Kidney epithelial cell (primary cell): Measurements from ENCODE around the gene TSG101. TPM values are rescaled to one million over a fixed set of nuclear protein-coding genes. Genes with fewer than 3 reads are reported as not detected.

Experiments used
- DNase-seq: peaks from one replicate; pipeline ENCODE4 v3.0.0-alpha.2; 2010; ENCODE audit warnings: low read depth
- H3K27me3 ChIP-seq: 2 replicates; pipeline ENCODE4 v1.6.0; 2011; ENCODE audit warnings: low read length; ENCODE audit not compliant: control insufficient read depth, insufficient read depth
- H3K36me3 ChIP-seq: 2 replicates; pipeline ENCODE4 v1.5.1; 2011; ENCODE audit warnings: low read length; ENCODE audit not compliant: control insufficient read depth, insufficient read depth
- H3K4me3 ChIP-seq: 2 replicates; pipeline ENCODE4 v1.5.1; 2011; ENCODE audit warnings: low read depth, mild to moderate bottlenecking, control low read depth, low read length
- CTCF ChIP-seq: IDR thresholded peaks from 2 replicates; pipeline ENCODE4 v1.5.1; 2011; ENCODE audit warnings: mild to moderate bottlenecking, moderate library complexity, low read length, control low read depth, inconsistent platforms; ENCODE audit not compliant: insufficient read depth, poor library complexity, severe bottlenecking
- total RNA-seq: library from RNA; depleted of rRNA; stranded (reverse); fragments of >200 nt; gene quantifications from 2 replicates; pipeline ENCODE4 v1.2.3, GENCODE V29; 2015

TSG101 gene
- total RNA-seq, 1 donor from 2014 or later, result 180 TPM

GRCh38 chr11:18471995-18472394 lies 54.7 kb downstream of the TSG101 start:
- no peaks in the 10 kb centered on the region for H3K27me3 ChIP-seq
- DNase-seq, result no peak
- H3K4me3 ChIP-seq, result no peak overlapping the region
- H3K36me3 ChIP-seq, result no peaks in the 10 kb centered on the region
- no peak for TF ChIP-seq CTCF

GRCh38 chr11:18468961-18469360 lies 57.8 kb downstream of the TSG101 start:
- Histone ChIP-seq H3K4me3 (no peak overlapping the region), H3K27me3 (no peaks in the 10 kb centered on the region), H3K36me3 (no peaks in the 10 kb centered on the region)
- TF ChIP-seq CTCF, result no peak
- DNase-seq, result no peak

- H3K4me3 ChIP-seq, result no peak overlapping the region
- no peak for DNase-seq
- H3K36me3 ChIP-seq, result no peaks in the 10 kb centered on the region
- TF ChIP-seq CTCF, result no peak
- H3K27me3 ChIP-seq, result no peaks in the 10 kb centered on the region
Measured at GRCh38 chr11:18468059-18468458, 58.7 kb downstream of the TSG101 start.

GRCh38 chr11:18466402-18466801 lies 60.3 kb downstream of the TSG101 start:
- H3K27me3 ChIP-seq, result no peaks in the 10 kb centered on the region
- no peak overlapping the region for H3K4me3 ChIP-seq
- no peak for TF ChIP-seq CTCF
- no peaks in the 10 kb centered on the region for H3K36me3 ChIP-seq
- no peak for DNase-seq

- no peaks in the 10 kb centered on the region for H3K36me3 ChIP-seq
- no peak overlapping the region for H3K4me3 ChIP-seq
- DNase-seq, result no peak
- no peak for TF ChIP-seq CTCF
- no peaks in the 10 kb centered on the region for H3K27me3 ChIP-seq
Measured at GRCh38 chr11:18463439-18463838, 63.3 kb downstream of the TSG101 start.

GRCh38 chr11:18461909-18462308 lies 64.8 kb downstream of the TSG101 start:
- Histone ChIP-seq H3K4me3 (no peak overlapping the region), H3K36me3 (no peaks in the 10 kb centered on the region), H3K27me3 (no peaks in the 10 kb centered on the region)
- no peak for DNase-seq
- no peak for TF ChIP-seq CTCF
